Measurements from ENCODE around the gene CIB4. TPM values are rescaled to one million over a fixed set of nuclear protein-coding genes. Genes with fewer than 3 reads are reported as not detected.

The CIB4 gene
- total RNA-seq, 1 donor from 2014 or later: not detected

- DNase-seq (ENCODE audit: extremely low read depth, low read depth, low spot score): no peak
Measured at GRCh38 chr2:26558271-26559043, 82.7 kb downstream of the CIB4 start.

- DNase-seq (ENCODE audit: extremely low read depth, low read depth, low spot score): no peak
Measured at GRCh38 chr2:26557244-26557925, 83.8 kb downstream of the CIB4 start.

- no peak for DNase-seq (ENCODE audit: extremely low read depth, low read depth, low spot score)
Measured at GRCh38 chr2:26556309-26557243, 84.6 kb downstream of the CIB4 start.

GRCh38 chr2:26555246-26556133, 85.7 kb downstream of the CIB4 start:
- no peak for DNase-seq (ENCODE audit: extremely low read depth, low read depth, low spot score)

GRCh38 chr2:26552641-26553374, 88.4 kb downstream of the CIB4 start:
- DNase-seq (ENCODE audit: extremely low read depth, low read depth, low spot score): no peak

- DNase-seq (ENCODE audit: extremely low read depth, low read depth, low spot score): no peak
Measured at GRCh38 chr2:26550276-26551015, 90.7 kb downstream of the CIB4 start.

- no peak for DNase-seq (ENCODE audit: extremely low read depth, low read depth, low spot score)
Measured at GRCh38 chr2:26542676-26543505, 98.3 kb downstream of the CIB4 start.

GRCh38 chr2:26542194-26542455, 99.0 kb downstream of the CIB4 start:
- no peak for DNase-seq (ENCODE audit: extremely low read depth, low read depth, low spot score)

- DNase-seq (ENCODE audit: extremely low read depth, low read depth, low spot score): no peak
Measured at GRCh38 chr2:26541401-26542193, 99.6 kb downstream of the CIB4 start.

GRCh38 chr2:26540961-26541360, 100.2 kb downstream of the CIB4 start:
- DNase-seq (ENCODE audit: extremely low read depth, low read depth, low spot score): no peak

- no peak for DNase-seq (ENCODE audit: extremely low read depth, low read depth, low spot score)
Measured at GRCh38 chr2:26540306-26540705, 100.9 kb downstream of the CIB4 start.

- no peak for DNase-seq (ENCODE audit: extremely low read depth, low read depth, low spot score)
Measured at GRCh38 chr2:26537826-26538475, 103.2 kb downstream of the CIB4 start.

- no peak for DNase-seq (ENCODE audit: extremely low read depth, low read depth, low spot score)
Measured at GRCh38 chr2:26537069-26537825, 103.9 kb downstream of the CIB4 start.

GRCh38 chr2:26536371-26537068, 104.6 kb downstream of the CIB4 start:
- DNase-seq (ENCODE audit: extremely low read depth, low read depth, low spot score): no peak

GRCh38 chr2:26535663-26536275, 105.4 kb downstream of the CIB4 start:
- no peak for DNase-seq (ENCODE audit: extremely low read depth, low read depth, low spot score)
